A673 (cell line): ENCODE measurements around the gene BIRC5. TPM values are rescaled to one million over a fixed set of nuclear protein-coding genes. Genes with fewer than 3 reads are reported as not detected.

Source experiments
- BruUV-seq: library from RNA; stranded (reverse); fragments of 400-500 nt; replicated peaks from 2 replicates; lab custom pipeline; 2021; lab: Mats Ljungman, UMichigan
- CTCF ChIA-PET: fragments of 300-600 bp; sonication (Branson Sonifier 250); formaldehyde crosslinking; loops from one replicate; lab custom pipeline; 2022; ENCODE audit warnings: antibody characterized with exemption; lab: Charles Lee
- POLR2A ChIA-PET: fragments of 300-600 bp; sonication (Branson Sonifier 250); formaldehyde crosslinking; loops from one replicate; lab custom pipeline; 2022; ENCODE audit warnings: antibody characterized with exemption; ENCODE audit not compliant: low non-redundant PET; lab: Charles Lee
- DNase-seq: peaks from one replicate; pipeline ENCODE4 v3.0.0-alpha.2; 2015; ENCODE audit warnings: low spot score
- H3K27ac ChIP-seq: fragments of 200-600 bp; sonication (generic); 2 replicates; pipeline ENCODE4 v1.5.1; 2016; ENCODE audit warnings: mixed run types, low read depth, mild to moderate bottlenecking, mixed read lengths, antibody characterized with exemption, low read length; ENCODE audit not compliant: poor library complexity, severe bottlenecking
- H3K27me3 ChIP-seq: fragments of 200-600 bp; sonication (generic); replicated peaks from 2 replicates; pipeline ENCODE4 v1.6.1; 2017; ENCODE audit warnings: mixed run types, low read depth, mild to moderate bottlenecking, mixed read lengths, antibody characterized with exemption, low read length; ENCODE audit not compliant: insufficient read depth, poor library complexity
- H3K36me3 ChIP-seq: fragments of 200-600 bp; sonication (generic); 2 replicates; pipeline ENCODE4 v1.6.1; 2016; ENCODE audit warnings: mixed run types, mild to moderate bottlenecking, mixed read lengths, antibody characterized with exemption, low read length; ENCODE audit not compliant: insufficient read depth, poor library complexity, severe bottlenecking
- H3K4me1 ChIP-seq: fragments of 200-600 bp; sonication (generic); 2 replicates; pipeline ENCODE4 v1.6.1; 2017; ENCODE audit warnings: mixed run types, mild to moderate bottlenecking, mixed read lengths, antibody characterized with exemption, low read length; ENCODE audit not compliant: insufficient read depth, poor library complexity, severe bottlenecking
- H3K4me3 ChIP-seq: fragments of 200-600 bp; sonication (generic); 2 replicates; pipeline ENCODE4 v1.5.1; 2016; ENCODE audit warnings: low read depth, mixed run types, mild to moderate bottlenecking, mixed read lengths, low read length; ENCODE audit not compliant: poor library complexity, severe bottlenecking
- H3K9me3 ChIP-seq: fragments of 200-600 bp; sonication (generic); 2 replicates; pipeline ENCODE4 v1.6.1; 2016; ENCODE audit warnings: mixed run types, low read depth, mild to moderate bottlenecking, mixed read lengths, antibody characterized with exemption, low read length; ENCODE audit not compliant: poor library complexity, severe bottlenecking
- CTCF ChIP-seq: fragments of 300-800, 200-600 bp; sonication (generic); conservative IDR thresholded peaks from 2 replicates; pipeline ENCODE4 v1.5.1; 2017; ENCODE audit warnings: low read depth, mild to moderate bottlenecking, antibody characterized with exemption, low read length, moderate library complexity, mixed read lengths
- EZH2 ChIP-seq: fragments of 200-600 bp; sonication (generic); IDR thresholded peaks from 2 replicates; pipeline ENCODE4 v1.6.1; 2017; ENCODE audit warnings: borderline replicate concordance, low read depth, mild to moderate bottlenecking, mixed read lengths, antibody characterized with exemption, low read length; ENCODE audit not compliant: poor library complexity, severe bottlenecking
- intact Hi-C: fragments of 100-400 bp; cut with micrococcal nuclease; formaldehyde crosslinking; loops from one replicate; pipeline ENCODE4 v1.10.0; 2022; ENCODE audit not compliant: unreplicated experiment
- total RNA-seq: library from RNA; stranded (reverse); gene quantifications from 2 replicates; pipeline ENCODE4 v1.2.3, GENCODE V29; 2021

BIRC5 gene
- total RNA-seq, 1 experiment from 2014 or later = 158 TPM

DNA sequence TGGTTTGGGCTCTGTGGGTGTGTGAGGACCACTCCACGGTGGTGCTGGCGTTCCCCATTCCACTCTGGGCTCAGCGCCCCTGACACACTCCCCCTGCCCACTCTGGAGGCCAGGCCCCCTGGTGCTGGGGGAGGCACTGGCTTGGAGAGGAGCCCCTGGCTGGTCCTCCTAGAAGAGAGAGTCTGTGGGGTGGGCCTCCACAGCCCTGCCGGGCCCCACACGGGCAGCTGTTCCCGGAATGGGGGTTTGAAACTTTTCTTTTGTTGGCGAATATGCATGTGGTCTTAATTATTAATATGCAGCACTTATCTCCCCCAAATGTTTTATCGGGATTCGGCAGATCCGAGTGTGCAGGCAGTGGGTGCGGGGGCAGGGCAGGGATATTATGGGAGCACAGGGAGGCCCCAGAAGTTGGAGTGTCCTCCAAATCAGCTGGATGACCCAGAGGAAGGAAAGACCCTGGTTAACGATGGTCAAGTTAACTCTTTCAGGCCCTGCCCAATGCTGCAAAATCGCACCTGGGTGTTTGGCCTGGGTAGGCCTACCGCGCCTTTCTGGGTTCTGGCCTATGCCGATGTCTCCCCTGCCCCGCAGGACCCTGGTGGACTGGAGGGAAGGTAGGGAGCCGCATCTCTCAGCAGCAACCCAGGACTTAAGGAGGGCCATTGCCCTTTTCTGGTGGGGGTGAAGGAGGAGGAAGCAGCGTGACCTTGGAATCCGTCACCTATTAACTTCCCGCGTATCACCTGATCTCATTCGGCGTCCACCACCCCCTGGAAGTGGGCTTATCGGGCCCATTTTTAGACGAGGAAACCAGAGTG lies 53.4 kb downstream of the BIRC5 start:
- CTCF ChIA-PET = no interaction called here
- H3K27ac ChIP-seq = no peak overlapping the region
- intact Hi-C loops = no loop called here
- H3K36me3 ChIP-seq = no peaks in the 10 kb centered on the region
- no TSS peak for BruUV-seq
- no peaks in the 10 kb centered on the region for H3K9me3 ChIP-seq
- H3K27me3 ChIP-seq = no peaks in the 10 kb centered on the region
- POLR2A ChIA-PET = no interaction called here
- TF ChIP-seq EZH2 (no peak), CTCF (no peak)
- DNase-seq = no peak
- H3K4me3 ChIP-seq = no peak overlapping the region
- H3K4me1 ChIP-seq = peaks cover 31% of the 10 kb centered on the region

GRCh38 chr17:78268191-78268874 lies 54.3 kb downstream of the BIRC5 start:
- Histone ChIP-seq H3K4me3 (no peak overlapping the region), H3K36me3 (no peaks in the 10 kb centered on the region), H3K4me1 (peaks cover 31% of the 10 kb centered on the region), H3K9me3 (no peaks in the 10 kb centered on the region), H3K27me3 (no peaks in the 10 kb centered on the region), H3K27ac (no peak overlapping the region)
- ChIA-PET CTCF (interaction anchor here (0.5 to 0.6 kb wide), 2 partner anchors 17 to 269 kb away, joined by 3 to 10 read pairs; no protein-coding TSS in a partner anchor), POLR2A (no interaction called here)
- no peak for DNase-seq
- BruUV-seq = no TSS peak
- intact Hi-C loops = no loop called here
- no peak for TF ChIP-seq CTCF
- TF ChIP-seq EZH2 = no peak

- no TSS peak for BruUV-seq
- Histone ChIP-seq H3K9me3 (no peaks in the 10 kb centered on the region), H3K4me1 (peaks cover 31% of the 10 kb centered on the region), H3K27ac (no peak overlapping the region), H3K4me3 (no peak overlapping the region), H3K36me3 (no peaks in the 10 kb centered on the region), H3K27me3 (no peaks in the 10 kb centered on the region)
- intact Hi-C loops = no loop called here
- no peak for TF ChIP-seq CTCF
- no peak for TF ChIP-seq EZH2
- no peak for DNase-seq
- ChIA-PET POLR2A (no interaction called here), CTCF (interaction anchor here (0.5 to 0.6 kb wide), 2 partner anchors 18 to 268 kb away, joined by 3 to 10 read pairs; no protein-coding TSS in a partner anchor)
Observed at GRCh38 chr17:78268951-78269905, 55.2 kb downstream of the BIRC5 start.
